ENCODE measurements around the gene KRTAP5-1.

The KRTAP5-1 gene

DNA sequence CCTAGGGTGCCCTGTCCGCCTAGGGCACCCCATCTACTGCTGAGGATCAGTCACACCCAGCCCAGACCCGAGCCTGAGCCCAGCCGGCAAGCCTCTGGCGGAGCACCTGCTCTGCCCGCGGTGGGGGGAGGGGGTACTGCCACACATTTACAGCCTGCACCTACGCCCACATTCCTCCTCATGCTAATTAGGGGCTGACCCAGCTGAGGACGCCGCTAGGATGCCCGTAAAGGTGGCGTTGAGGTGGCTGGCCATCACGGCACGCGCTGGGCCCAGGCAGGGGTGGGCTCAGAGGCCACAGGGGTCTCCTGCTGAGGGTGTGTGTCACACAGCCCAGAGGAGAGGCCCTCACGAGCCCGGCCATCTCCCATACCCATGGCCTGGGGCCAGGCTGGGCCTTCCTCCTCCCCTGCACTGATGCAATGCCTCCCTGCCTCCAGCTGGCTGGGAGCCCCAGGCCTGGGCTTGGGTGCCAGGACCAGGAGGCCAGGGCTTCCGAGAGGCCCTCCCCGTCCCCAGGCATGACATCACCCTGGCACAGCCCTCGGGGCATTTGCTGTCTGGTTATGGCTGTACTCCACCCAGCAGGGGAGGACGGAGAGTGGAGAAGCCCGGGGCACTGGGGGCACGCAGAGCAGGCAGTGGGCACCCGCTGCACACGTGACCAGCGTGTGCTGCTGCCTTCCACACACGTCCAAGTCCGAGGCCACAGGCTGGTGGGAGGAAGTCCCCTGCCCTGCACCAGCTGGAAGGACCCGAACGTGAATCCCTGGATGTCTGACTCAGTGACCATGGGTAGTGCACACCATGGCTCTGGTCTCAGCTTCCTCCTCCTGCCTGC lies 25.8 kb downstream of the KRTAP5-1 start:
- Mint-ChIP-seq H3K27ac (peak overlapping the region; percentile 45 to 83), H3K4me1 (ENCODE audit: low read depth in 2 of 2) (peaks cover 3 to 4% of the 10 kb centered on the region in 2 donors), H3K9me3 (no peaks in the 10 kb centered on the region), H3K4me3 (no peak overlapping the region), H3K27me3 (peaks cover 0 to 5% of the 10 kb centered on the region in 2 donors), H3K36me3 (ENCODE audit: insufficient read depth) (peaks cover 90% of the 10 kb centered on the region)
- ATAC-seq (replicated peaks) (peak; percentile 9), DNase-seq (no peak)

- H3K4me1 Mint-ChIP-seq (ENCODE audit: low read depth in 2 of 2), result peaks cover 3 to 4% of the 10 kb centered on the region in 2 donors
- peaks cover 90% of the 10 kb centered on the region for H3K36me3 Mint-ChIP-seq (ENCODE audit: insufficient read depth)
- no peak for DNase-seq
- no peak for ATAC-seq (replicated peaks)
- peaks cover 0 to 11% of the 10 kb centered on the region in 2 donors for H3K27me3 Mint-ChIP-seq
- H3K9me3 Mint-ChIP-seq, result no peaks in the 10 kb centered on the region
- peak overlapping the region; percentile 45 to 83 for H3K27ac Mint-ChIP-seq
- no peak overlapping the region for H3K4me3 Mint-ChIP-seq
Observed at GRCh38 chr11:1558775-1559110, 26.3 kb downstream of the KRTAP5-1 start.

- Mint-ChIP-seq H3K4me3 (peak overlapping the region in 1 of 2 donors; percentile 41), H3K4me1 (ENCODE audit: low read depth in 2 of 2) (peaks cover 3 to 4% of the 10 kb centered on the region in 2 donors), H3K27me3 (peaks cover 0 to 16% of the 10 kb centered on the region in 2 donors), H3K36me3 (ENCODE audit: insufficient read depth) (peaks cover 90% of the 10 kb centered on the region), H3K9me3 (no peaks in the 10 kb centered on the region), H3K27ac (peak overlapping the region; percentile 45 to 83)
- no peak for ATAC-seq (replicated peaks)
- no peak for DNase-seq
Observed at GRCh38 chr11:1557904-1558774, 26.9 kb downstream of the KRTAP5-1 start.

DNA sequence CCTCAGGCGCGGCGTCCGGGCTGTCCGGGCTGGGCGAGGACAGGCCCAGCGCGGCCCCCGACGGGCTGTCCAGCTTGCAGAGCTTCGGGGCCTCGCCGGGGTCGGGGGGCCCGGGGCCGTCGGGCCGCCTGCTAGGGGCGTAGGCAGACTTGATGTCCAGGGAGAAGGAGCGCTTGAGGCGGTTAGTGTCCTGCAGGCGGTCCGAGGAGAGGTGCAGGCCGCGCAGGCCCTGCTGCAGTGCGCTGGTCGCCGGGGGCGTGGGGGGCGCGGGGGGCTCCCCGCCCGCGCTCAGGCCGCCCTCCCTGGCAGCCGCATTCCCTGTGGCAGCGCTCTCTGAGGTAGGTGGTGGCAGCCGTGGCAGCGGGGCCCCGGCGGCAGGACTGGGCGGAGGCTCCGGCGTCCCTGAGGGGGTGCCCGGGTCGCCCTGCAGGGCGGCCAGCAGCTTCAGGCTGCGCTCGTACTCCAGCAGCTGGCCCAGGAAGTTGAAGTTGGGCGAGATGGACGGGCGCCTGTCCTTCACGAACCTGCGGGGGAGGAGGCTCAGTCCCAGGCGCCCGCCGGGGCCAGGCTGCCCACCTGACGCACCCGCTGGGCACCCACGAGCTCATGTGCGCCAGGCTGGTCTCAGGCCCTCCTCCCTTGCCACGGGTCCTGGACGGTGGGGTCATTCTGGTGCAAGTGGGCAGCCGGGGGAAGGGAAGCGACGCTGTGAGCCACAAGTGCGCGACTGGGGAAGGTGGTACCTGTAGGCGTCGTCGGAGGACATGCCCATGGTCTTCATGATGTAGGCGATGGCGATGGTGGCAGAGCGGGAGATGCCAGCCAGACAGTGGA lies 27.8 kb downstream of the KRTAP5-1 start:
- no peak for DNase-seq
- Mint-ChIP-seq H3K9me3 (no peaks in the 10 kb centered on the region), H3K27ac (peak overlapping the region in 1 of 2 donors; percentile 82), H3K4me1 (ENCODE audit: low read depth in 2 of 2) (peaks cover 3% of the 10 kb centered on the region in 2 donors), H3K27me3 (peaks cover 0 to 25% of the 10 kb centered on the region in 2 donors), H3K36me3 (ENCODE audit: insufficient read depth) (peaks cover 82% of the 10 kb centered on the region), H3K4me3 (peak overlapping the region in 1 of 2 donors; percentile 41)
- no peak for ATAC-seq (replicated peaks)

DNA sequence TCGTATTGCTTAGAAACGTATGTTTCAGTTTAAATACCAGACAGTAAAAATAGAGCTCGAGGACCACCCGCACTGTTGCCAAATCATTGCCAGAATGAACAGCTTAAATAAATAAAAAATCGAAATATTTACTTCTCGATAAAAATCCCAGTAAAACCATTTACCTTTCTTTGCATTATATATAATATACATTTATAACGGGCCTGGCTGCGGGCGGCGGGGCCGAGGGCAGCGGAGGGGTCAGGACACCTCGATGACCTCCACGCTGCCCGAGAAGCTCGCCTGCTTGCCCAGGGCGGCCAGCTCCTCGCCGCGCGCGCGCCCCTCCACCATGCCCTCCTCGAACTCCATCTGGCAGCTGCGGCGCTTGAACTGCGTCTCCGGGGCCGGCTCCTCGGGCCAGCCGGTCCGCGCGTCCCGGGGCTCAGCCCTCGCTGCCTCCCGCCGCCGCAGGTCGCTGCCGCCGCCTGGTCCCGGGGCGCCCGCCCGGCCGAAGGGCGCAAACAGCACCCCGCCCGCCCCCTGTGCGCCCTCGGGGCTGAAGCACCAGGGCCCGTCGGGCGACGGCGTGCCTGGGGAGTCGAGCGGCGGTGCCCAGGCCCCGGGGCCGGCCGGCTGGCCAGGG lies 28.7 kb downstream of the KRTAP5-1 start:
- DNase-seq, result no peak
- Mint-ChIP-seq H3K36me3 (ENCODE audit: insufficient read depth) (peaks cover 73% of the 10 kb centered on the region), H3K27ac (peak overlapping the region in 1 of 2 donors; percentile 78), H3K27me3 (peaks cover 0 to 28% of the 10 kb centered on the region in 2 donors), H3K4me3 (no peak overlapping the region), H3K9me3 (no peaks in the 10 kb centered on the region), H3K4me1 (ENCODE audit: low read depth in 2 of 2) (no peaks in the 10 kb centered on the region)
- no peak for ATAC-seq (replicated peaks)

GRCh38 chr11:1555713-1556153 lies 29.4 kb downstream of the KRTAP5-1 start:
- peaks cover 0 to 28% of the 10 kb centered on the region in 2 donors for H3K27me3 Mint-ChIP-seq
- H3K4me1 Mint-ChIP-seq (ENCODE audit: low read depth in 2 of 2), result no peaks in the 10 kb centered on the region
- peaks cover 66% of the 10 kb centered on the region for H3K36me3 Mint-ChIP-seq (ENCODE audit: insufficient read depth)
- peak overlapping the region in 1 of 2 donors; percentile 78 for H3K27ac Mint-ChIP-seq
- no peaks in the 10 kb centered on the region for H3K9me3 Mint-ChIP-seq
- H3K4me3 Mint-ChIP-seq, result no peak overlapping the region
- no peak for DNase-seq
- ATAC-seq (replicated peaks), result peak; percentile 3

- peak overlapping the region in 1 of 2 donors; percentile 78 for H3K27ac Mint-ChIP-seq
- no peaks in the 10 kb centered on the region for H3K4me1 Mint-ChIP-seq (ENCODE audit: low read depth in 2 of 2)
- peaks cover 0 to 30% of the 10 kb centered on the region in 2 donors for H3K27me3 Mint-ChIP-seq
- peak overlapping the region in 1 of 2 donors; percentile 8 for H3K4me3 Mint-ChIP-seq
- no peak for DNase-seq
- H3K9me3 Mint-ChIP-seq, result no peaks in the 10 kb centered on the region
- ATAC-seq (replicated peaks), result peak; percentile 16
- peaks cover 60% of the 10 kb centered on the region for H3K36me3 Mint-ChIP-seq (ENCODE audit: insufficient read depth)
Observed at GRCh38 chr11:1554981-1555712, 29.9 kb downstream of the KRTAP5-1 start.

- H3K9me3 Mint-ChIP-seq, result no peaks in the 10 kb centered on the region
- no peak for ATAC-seq (replicated peaks)
- H3K36me3 Mint-ChIP-seq (ENCODE audit: insufficient read depth), result peaks cover 49% of the 10 kb centered on the region
- peak overlapping the region in 1 of 2 donors; percentile 78 for H3K27ac Mint-ChIP-seq
- DNase-seq, result no peak
- H3K4me3 Mint-ChIP-seq, result peak overlapping the region in 1 of 2 donors; percentile 8
- peaks cover 9 to 42% of the 10 kb centered on the region in 2 donors for H3K27me3 Mint-ChIP-seq
- no peaks in the 10 kb centered on the region for H3K4me1 Mint-ChIP-seq (ENCODE audit: low read depth in 2 of 2)
Observed at GRCh38 chr11:1553808-1554594, 31.1 kb downstream of the KRTAP5-1 start.

GRCh38 chr11:1549338-1550330 lies 35.4 kb downstream of the KRTAP5-1 start:
- no peaks in the 10 kb centered on the region for H3K9me3 Mint-ChIP-seq
- ATAC-seq (replicated peaks) (no peak), DNase-seq (no peak)
- H3K27ac Mint-ChIP-seq, result peak overlapping the region in 1 of 2 donors; percentile 60
- peaks cover 16% of the 10 kb centered on the region for H3K36me3 Mint-ChIP-seq (ENCODE audit: insufficient read depth)
- H3K4me3 Mint-ChIP-seq, result no peak overlapping the region
- peaks cover 3 to 10% of the 10 kb centered on the region in 2 donors for H3K4me1 Mint-ChIP-seq (ENCODE audit: low read depth in 2 of 2)
- peaks cover 21 to 68% of the 10 kb centered on the region in 2 donors for H3K27me3 Mint-ChIP-seq

DNA sequence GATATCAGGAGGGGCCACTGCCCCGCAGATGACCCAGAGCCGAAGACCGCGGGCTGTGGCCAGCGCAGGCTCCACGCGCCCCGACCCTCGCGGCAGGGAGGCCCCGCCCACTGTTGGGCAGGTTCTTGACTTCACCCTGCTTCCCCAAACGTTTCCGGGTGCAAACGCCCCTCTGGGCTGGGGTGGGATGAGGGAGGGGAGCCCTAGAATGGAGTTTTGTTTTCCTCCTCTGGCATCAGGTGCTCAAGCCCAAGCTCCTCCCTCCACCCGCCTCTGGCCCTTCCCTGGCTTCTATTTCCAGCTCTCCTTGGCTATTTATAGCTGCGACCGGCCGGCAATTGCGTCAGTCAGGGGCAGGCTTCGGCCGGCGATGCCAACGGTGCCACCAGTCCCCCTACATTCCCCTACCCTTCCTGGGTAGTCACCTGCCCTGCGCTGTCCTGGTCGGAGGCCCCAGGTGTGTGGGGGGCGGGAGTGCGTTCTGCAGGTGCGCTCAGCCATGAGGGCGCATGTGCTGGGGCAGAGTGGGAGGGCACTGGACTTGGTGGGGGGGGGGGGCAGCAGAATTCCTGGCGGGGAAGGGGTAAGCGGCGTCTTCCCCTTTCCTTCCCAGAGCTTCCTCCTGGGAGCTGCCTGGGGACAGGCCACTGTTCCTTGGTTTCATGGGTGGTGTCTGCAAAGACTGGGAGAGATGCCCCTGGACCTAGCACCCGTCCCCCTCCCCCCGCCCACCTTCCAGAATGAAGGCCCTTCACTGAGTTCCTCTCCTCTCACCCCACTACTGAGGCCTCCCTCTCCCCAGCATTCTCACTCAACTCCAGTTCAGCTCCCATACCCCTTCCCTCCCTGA lies 36.6 kb downstream of the KRTAP5-1 start:
- peaks cover 21 to 62% of the 10 kb centered on the region in 2 donors for H3K27me3 Mint-ChIP-seq
- H3K4me3 Mint-ChIP-seq, result peak overlapping the region; percentile 18 to 27
- no peaks in the 10 kb centered on the region for H3K9me3 Mint-ChIP-seq
- DNase-seq (no peak), ATAC-seq (replicated peaks) (no peak)
- peaks cover 3 to 10% of the 10 kb centered on the region in 2 donors for H3K4me1 Mint-ChIP-seq (ENCODE audit: low read depth in 2 of 2)
- H3K36me3 Mint-ChIP-seq (ENCODE audit: insufficient read depth), result peaks cover 6% of the 10 kb centered on the region
- H3K27ac Mint-ChIP-seq, result peak overlapping the region in 1 of 2 donors; percentile 60
